Neural progenitor cell (in vitro differentiated cells): ENCODE measurements around the gene TTLL10. TPM values are rescaled to one million over a fixed set of nuclear protein-coding genes. Genes with fewer than 3 reads are reported as not detected.
"Not testable (repeated sequence)": the region's sequence is repeated elsewhere in the genome, so short reads cannot be mapped to it uniquely, and the experiment has no call there.

Source experiments
- DNase-seq: peaks from one replicate; pipeline ENCODE4 v3.0.0-alpha.2; 2016; ENCODE audit warnings: low spot score
- H2AFZ ChIP-seq: fragments of 200-600 bp; sonication (generic); replicated peaks from 2 replicates; pipeline ENCODE4 v1.6.1; 2016; ENCODE audit warnings: antibody characterized with exemption
- H3F3A ChIP-seq: fragments of 200-600 bp; sonication (generic); 2 replicates; pipeline ENCODE4 v1.6.1; 2016; ENCODE audit warnings: antibody characterized with exemption, low read depth
- H3K27ac ChIP-seq: fragments of 200-600 bp; sonication (generic); 2 replicates; pipeline ENCODE4 v1.5.1; 2016; ENCODE audit warnings: mild to moderate bottlenecking
- H3K27me3 ChIP-seq: fragments of 200-600 bp; sonication (generic); 2 replicates; pipeline ENCODE4 v1.6.1; 2016; ENCODE audit warnings: mild to moderate bottlenecking, moderate library complexity
- H3K36me3 ChIP-seq: fragments of 200-600 bp; sonication (generic); 2 replicates; pipeline ENCODE4 v1.5.1; 2016
- H3K4me1 ChIP-seq: fragments of 200-600 bp; sonication (generic); 2 replicates; pipeline ENCODE4 v1.6.1; 2016; ENCODE audit warnings: mixed run types
- H3K4me2 ChIP-seq: fragments of 200-600 bp; sonication (generic); 2 replicates; pipeline ENCODE4 v1.6.1; 2016
- H3K4me3 ChIP-seq: fragments of 200-600 bp; sonication (generic); 2 replicates; pipeline ENCODE4 v1.5.1; 2016
- H3K79me2 ChIP-seq: fragments of 200-600 bp; sonication (generic); 2 replicates; pipeline ENCODE4 v1.6.1; 2016; ENCODE audit warnings: low read depth
- H3K9ac ChIP-seq: fragments of 200-600 bp; sonication (generic); 2 replicates; pipeline ENCODE4 v1.6.1; 2016
- H3K9me3 ChIP-seq: fragments of 200-600 bp; sonication (generic); 2 replicates; pipeline ENCODE4 v1.5.1; 2016; ENCODE audit warnings: low read depth
- H4K20me1 ChIP-seq: fragments of 200-600 bp; sonication (generic); 2 replicates; pipeline ENCODE4 v1.6.1; 2016; ENCODE audit warnings: low read depth
- H3K27ac Mint-ChIP-seq: 3 replicates; pipeline ENCODE4 v1.8.0; 2021; ENCODE audit warnings: mixed read lengths
- H3K27me3 Mint-ChIP-seq: 2 replicates; pipeline ENCODE4 v1.8.0; 2022; ENCODE audit warnings: low read depth, mild to moderate bottlenecking, inconsistent platforms, moderate library complexity, mixed read lengths; ENCODE audit not compliant: insufficient read depth
- H3K36me3 Mint-ChIP-seq: 3 replicates; pipeline ENCODE4 v1.8.0; 2021; ENCODE audit warnings: mixed read lengths
- H3K4me1 Mint-ChIP-seq: 3 replicates; pipeline ENCODE4 v1.8.0; 2021; ENCODE audit warnings: mixed read lengths
- H3K4me3 Mint-ChIP-seq: 3 replicates; pipeline ENCODE4 v1.8.0; 2021; ENCODE audit warnings: mild to moderate bottlenecking, moderate library complexity, mixed read lengths
- H3K9me3 Mint-ChIP-seq: 3 replicates; pipeline ENCODE4 v1.8.0; 2020; ENCODE audit warnings: mixed read lengths
- EZH2 ChIP-seq: fragments of 200-600 bp; sonication (generic); IDR thresholded peaks from 2 replicates; pipeline ENCODE4 v1.6.1; 2017; ENCODE audit warnings: antibody characterized with exemption, mild to moderate bottlenecking, moderate library complexity
- EZH2phosphoT487 ChIP-seq: fragments of 200-600 bp; sonication (generic); IDR thresholded peaks from 2 replicates; pipeline ENCODE4 v1.6.1; 2017; ENCODE audit warnings: antibody characterized with exemption
- total RNA-seq: library from RNA; depleted of rRNA; stranded (reverse); fragments of >200 nt; gene quantifications from 2 replicates; pipeline ENCODE4 v1.2.3, GENCODE V29; 2015; ENCODE audit warnings: low replicate concordance
- TF ChIP-seq, protein P1 (sequence below): fragments of 200-600 bp; sonication (generic); IDR thresholded peaks from 2 replicates; pipeline ENCODE4 v1.5.1; 2017; ENCODE audit warnings: antibody characterized with exemption, mild to moderate bottlenecking

The TTLL10 gene
- total RNA-seq, 1 donor from 2014 or later = not detected

GRCh38 chr1:1171546-1172340 lies 1.9 kb upstream of the TTLL10 start:
- H2AFZ ChIP-seq = no peak overlapping the region
- peaks cover 26% of the 10 kb centered on the region for H3K27me3 ChIP-seq
- H3K4me1 ChIP-seq = peaks cover 16% of the 10 kb centered on the region
- DNase-seq = peak; percentile 1
- no peak overlapping the region for H3K4me3 ChIP-seq
- no peaks in the 10 kb centered on the region for H3K9me3 ChIP-seq
- H3K9ac ChIP-seq = no peak overlapping the region
- H3K79me2 ChIP-seq = no peaks in the 10 kb centered on the region
- no peak overlapping the region for H3K4me3 Mint-ChIP-seq
- no peak overlapping the region for H3K27ac Mint-ChIP-seq
- H3K9me3 Mint-ChIP-seq = no peaks in the 10 kb centered on the region
- no peak overlapping the region for H3K4me2 ChIP-seq
- H3K27ac ChIP-seq = no peak overlapping the region
- peaks cover 4% of the 10 kb centered on the region for H3F3A ChIP-seq
- no peak for TF ChIP-seq EZH2phosphoT487
- TF ChIP-seq, protein P1, sequence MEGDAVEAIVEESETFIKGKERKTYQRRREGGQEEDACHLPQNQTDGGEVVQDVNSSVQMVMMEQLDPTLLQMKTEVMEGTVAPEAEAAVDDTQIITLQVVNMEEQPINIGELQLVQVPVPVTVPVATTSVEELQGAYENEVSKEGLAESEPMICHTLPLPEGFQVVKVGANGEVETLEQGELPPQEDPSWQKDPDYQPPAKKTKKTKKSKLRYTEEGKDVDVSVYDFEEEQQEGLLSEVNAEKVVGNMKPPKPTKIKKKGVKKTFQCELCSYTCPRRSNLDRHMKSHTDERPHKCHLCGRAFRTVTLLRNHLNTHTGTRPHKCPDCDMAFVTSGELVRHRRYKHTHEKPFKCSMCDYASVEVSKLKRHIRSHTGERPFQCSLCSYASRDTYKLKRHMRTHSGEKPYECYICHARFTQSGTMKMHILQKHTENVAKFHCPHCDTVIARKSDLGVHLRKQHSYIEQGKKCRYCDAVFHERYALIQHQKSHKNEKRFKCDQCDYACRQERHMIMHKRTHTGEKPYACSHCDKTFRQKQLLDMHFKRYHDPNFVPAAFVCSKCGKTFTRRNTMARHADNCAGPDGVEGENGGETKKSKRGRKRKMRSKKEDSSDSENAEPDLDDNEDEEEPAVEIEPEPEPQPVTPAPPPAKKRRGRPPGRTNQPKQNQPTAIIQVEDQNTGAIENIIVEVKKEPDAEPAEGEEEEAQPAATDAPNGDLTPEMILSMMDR = no peak
- no peak for TF ChIP-seq EZH2
- no peaks in the 10 kb centered on the region for H3K36me3 Mint-ChIP-seq
- no peaks in the 10 kb centered on the region for H4K20me1 ChIP-seq
- peaks cover 9% of the 10 kb centered on the region for H3K27me3 Mint-ChIP-seq
- H3K4me1 Mint-ChIP-seq = peaks cover 21% of the 10 kb centered on the region
- no peaks in the 10 kb centered on the region for H3K36me3 ChIP-seq

DNA sequence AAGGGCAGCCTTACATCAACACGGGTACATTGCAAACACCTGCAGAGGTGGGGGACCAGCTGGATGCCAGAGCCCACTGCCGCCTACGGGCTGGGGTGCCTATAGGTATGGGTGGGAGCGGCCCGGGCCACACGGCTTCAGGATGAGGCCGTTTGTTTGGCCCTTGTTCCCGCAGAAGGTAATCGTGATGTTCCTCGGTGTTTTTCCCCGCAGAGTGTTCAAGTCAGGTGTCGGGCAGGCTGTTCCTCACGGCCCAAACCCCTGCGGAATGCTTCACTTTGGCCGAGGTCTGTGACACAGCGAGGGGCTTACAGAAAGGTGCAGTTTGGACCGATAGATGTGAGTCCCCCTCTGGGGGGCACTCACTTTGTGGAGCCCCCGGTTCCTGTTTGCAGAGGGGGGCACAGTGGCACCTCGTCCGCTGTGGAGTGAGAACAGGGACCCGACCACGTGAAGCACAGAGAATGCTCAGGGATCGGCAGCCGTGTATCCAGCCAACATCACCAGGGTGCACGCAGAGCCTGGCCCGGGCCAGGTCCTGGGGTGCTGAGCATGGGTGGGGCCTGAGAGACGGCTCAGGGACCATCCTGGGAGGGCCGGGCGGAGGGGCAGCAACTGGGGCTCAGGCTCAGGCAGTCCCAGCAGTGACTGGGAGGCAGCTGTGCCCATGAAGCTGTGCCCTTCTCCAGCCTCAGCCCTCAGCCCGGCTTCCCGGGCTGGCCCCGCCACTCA lies 453 bp upstream of the TTLL10 start:
- H3K36me3 ChIP-seq = no peaks in the 10 kb centered on the region
- no peaks in the 10 kb centered on the region for H4K20me1 ChIP-seq
- H3K9ac ChIP-seq = no peak overlapping the region
- H3K27me3 Mint-ChIP-seq = peaks cover 13% of the 10 kb centered on the region
- peaks cover 25% of the 10 kb centered on the region for H3K4me1 Mint-ChIP-seq
- no peak overlapping the region for H3K4me3 ChIP-seq
- H3K9me3 ChIP-seq = no peaks in the 10 kb centered on the region
- H3K4me1 ChIP-seq = peaks cover 13% of the 10 kb centered on the region
- TF ChIP-seq EZH2phosphoT487 (no peak), EZH2 (no peak)
- TF ChIP-seq, protein P1 = no peak
- H3K36me3 Mint-ChIP-seq = no peaks in the 10 kb centered on the region
- no peak overlapping the region for H3K27ac ChIP-seq
- H3K9me3 Mint-ChIP-seq = no peaks in the 10 kb centered on the region
- H3K79me2 ChIP-seq = no peaks in the 10 kb centered on the region
- peaks cover 33% of the 10 kb centered on the region for H3K27me3 ChIP-seq
- DNase-seq = peak; percentile 1
- no peak overlapping the region for H3K27ac Mint-ChIP-seq
- no peak overlapping the region for H2AFZ ChIP-seq
- peak overlapping the region; percentile 10 for H3K4me3 Mint-ChIP-seq
- peaks cover 4% of the 10 kb centered on the region for H3F3A ChIP-seq
- peak overlapping the region; percentile 60 for H3K4me2 ChIP-seq

DNA sequence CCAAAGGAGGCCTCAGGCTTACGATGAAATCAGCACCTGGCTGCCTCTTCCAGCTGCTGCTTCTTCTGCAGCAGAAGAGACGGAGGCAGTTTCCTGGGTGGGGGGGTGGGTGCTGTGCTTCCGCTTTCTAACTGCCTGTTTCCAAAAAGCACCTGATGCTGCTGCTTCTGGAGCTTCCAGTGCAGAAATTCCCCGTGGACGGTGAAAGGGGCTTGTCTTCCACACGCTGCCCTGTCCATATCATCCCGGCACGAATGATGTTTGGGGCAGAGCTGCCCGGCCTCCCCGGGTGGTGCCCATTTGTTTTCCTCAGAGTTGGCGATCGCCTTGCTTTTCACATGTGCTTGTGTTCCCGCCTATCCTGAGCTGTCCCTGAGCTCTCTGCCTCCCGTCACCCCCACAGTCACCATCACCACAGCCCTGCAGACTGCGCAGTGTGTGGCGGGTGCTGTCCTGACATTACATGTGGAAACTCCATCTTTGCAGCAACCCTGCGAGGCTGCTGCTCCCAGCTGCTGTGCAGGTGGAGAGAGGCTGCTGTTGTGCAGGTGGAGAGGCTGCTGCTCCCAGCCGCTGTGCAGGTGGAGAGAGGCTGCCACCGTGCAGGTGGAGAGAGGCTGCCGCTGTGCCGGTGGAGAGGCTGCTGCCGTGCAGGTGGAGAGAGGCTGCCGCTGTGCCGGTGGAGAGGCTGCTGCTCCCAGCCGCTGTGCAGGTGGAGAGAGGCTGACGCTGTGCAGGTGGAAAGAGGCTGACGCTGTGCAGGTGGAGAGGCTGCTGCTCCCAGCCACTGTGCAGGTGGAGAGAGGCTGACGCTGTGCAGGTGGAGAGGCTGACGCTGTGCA lies 1.8 kb downstream of the TTLL10 start:
- H3K27ac Mint-ChIP-seq = no peak overlapping the region
- TF ChIP-seq EZH2phosphoT487 (no peak), EZH2 (no peak)
- TF ChIP-seq, protein P1 = no peak
- no peak for DNase-seq

DNA sequence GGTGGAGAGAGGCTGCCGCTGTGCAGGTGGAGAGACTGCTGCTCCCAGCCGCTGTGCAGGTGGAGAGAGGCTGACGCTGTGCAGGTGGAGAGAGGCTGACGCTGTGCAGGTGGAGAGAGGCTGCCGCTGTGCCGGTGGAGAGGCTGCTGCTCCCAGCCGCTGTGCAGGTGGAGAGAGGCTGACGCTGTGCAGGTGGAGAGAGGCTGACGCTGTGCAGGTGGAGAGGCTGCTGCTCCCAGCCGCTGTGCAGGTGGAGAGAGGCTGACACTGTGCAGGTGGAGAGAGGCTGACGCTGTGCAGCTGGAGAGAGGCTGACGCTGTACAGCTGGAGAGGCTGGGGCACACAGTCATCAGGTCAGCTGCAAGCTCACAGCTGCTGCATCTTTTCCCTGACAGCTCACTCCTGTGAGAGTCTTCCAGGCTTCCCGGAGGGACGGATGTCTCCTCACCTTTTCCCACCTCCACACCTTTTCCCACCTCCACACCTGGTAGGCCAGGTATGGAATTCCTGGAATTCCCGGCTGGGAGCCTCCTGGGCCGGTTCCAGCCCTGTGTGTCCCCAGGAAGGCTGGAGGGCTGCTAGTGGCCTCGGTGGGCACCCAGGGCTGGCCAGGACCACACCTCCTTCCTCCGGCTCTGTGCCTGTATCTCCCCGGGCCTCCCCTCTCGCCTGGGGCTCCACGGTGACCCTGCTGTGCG lies 2.5 kb downstream of the TTLL10 start:
- Histone ChIP-seq H3K27me3 (peaks cover 33% of the 10 kb centered on the region), H3K4me1 (peaks cover 13% of the 10 kb centered on the region), H3K4me2 (peak overlapping the region; percentile 4)
- H3K9me3 ChIP-seq, H3K79me2 ChIP-seq, H3K9ac ChIP-seq, H3K4me3 Mint-ChIP-seq, H3K27ac ChIP-seq, H3K4me3 ChIP-seq, H3K27ac Mint-ChIP-seq, H4K20me1 ChIP-seq, H3K36me3 ChIP-seq, H2AFZ ChIP-seq, H3K36me3 Mint-ChIP-seq, H3F3A ChIP-seq, H3K9me3 Mint-ChIP-seq: not testable (repeated sequence)
- peaks cover 14% of the 10 kb centered on the region for H3K27me3 Mint-ChIP-seq
- DNase-seq = peak; percentile 9
- H3K4me1 Mint-ChIP-seq = peaks cover 22% of the 10 kb centered on the region

More for the DNA sequence above, 1.8 kb downstream of the TTLL10 start:
- Histone ChIP-seq H3K9me3 (no peaks in the 10 kb centered on the region), H3K9ac (no peak overlapping the region), H3K4me3 (no peak overlapping the region), H3K4me1 (peaks cover 13% of the 10 kb centered on the region), H4K20me1 (no peaks in the 10 kb centered on the region), H3F3A (peaks cover 4% of the 10 kb centered on the region), H3K27me3 (peaks cover 33% of the 10 kb centered on the region), H2AFZ (no peak overlapping the region), H3K79me2 (no peaks in the 10 kb centered on the region), H3K27ac (no peak overlapping the region), H3K36me3 (no peaks in the 10 kb centered on the region), H3K4me2 (no peak overlapping the region)
- H3K27me3 Mint-ChIP-seq = peaks cover 13% of the 10 kb centered on the region
- H3K36me3 Mint-ChIP-seq = no peaks in the 10 kb centered on the region
- H3K4me1 Mint-ChIP-seq = peaks cover 20% of the 10 kb centered on the region
- no peak overlapping the region for H3K4me3 Mint-ChIP-seq
- no peaks in the 10 kb centered on the region for H3K9me3 Mint-ChIP-seq
